Activated CD8-positive, alpha-beta memory T cell treated with anti-CD3 and anti-CD28 coated beads for 4 hours (primary cell): Measurements from ENCODE around the gene GUK1.

ENCODE experiments used
- DNase-seq, 2 donors: peaks; one replicate each; pipeline ENCODE4 v3.0.0-alpha.2; 2020; ENCODE audit warnings: low read depth in 2 of 2

The GUK1 gene

DNA sequence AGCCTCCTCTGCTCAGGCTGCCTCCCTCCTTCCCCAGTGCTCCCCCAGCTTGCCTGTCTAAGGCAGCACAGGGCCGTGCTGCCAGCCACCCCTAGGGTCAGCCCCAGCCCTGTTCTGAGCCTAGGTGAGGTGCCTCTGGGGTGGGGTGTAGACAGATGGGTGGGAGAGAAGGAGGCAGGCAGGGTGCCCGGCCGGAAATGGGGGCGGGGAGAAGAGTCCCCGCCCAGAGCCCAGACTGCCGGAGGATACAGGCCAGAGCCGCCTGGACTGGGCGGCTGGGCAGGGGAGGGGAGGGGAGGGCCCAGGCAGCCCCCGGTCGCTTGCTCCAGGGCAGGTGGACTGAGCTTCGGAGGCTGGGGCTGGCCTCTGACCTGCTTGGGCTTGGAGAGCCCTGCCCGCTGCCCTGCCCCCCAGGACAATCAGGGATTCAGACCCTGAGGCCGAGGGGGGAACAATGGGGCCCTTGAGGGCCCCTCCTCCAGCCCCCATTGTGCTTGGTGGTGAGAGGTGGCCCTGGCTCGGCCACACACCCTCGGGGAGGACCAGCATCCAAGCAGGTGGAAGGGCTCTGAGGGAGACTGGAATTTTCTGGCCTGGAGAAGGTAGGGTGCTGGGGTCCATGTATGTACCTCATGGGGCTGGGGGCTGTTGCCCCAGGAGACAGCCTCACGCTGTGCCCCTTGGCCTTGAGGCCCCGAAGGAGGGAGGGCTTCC, 9.5 kb downstream of the GUK1 start, which contains the start of gene GJC2:
Gene GJC2, plus strand, starts transcription at position 525 of the 714 bp plus-strand sequence. CDS start 7,829 bp downstream, outside the sequence.
- DNase-seq: no peak

DNA sequence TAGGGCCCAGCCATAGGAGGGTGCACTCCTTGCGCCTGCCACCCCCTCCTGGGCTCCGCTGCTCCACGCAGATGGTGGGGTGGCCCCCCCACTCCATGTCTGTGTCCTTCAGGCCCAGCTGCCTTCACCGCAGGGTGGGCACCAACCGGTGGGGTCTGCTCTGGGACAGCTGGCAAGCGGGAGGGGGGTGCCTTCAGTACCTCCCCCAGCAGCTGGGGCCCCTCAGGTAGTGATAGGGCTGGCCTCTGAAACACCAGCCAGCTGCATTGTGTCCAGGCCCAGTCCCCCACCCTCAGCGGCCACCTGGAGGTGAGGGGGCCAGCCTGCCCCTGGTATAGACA, 10.0 kb downstream of the GUK1 start:
- no peak for DNase-seq

DNA sequence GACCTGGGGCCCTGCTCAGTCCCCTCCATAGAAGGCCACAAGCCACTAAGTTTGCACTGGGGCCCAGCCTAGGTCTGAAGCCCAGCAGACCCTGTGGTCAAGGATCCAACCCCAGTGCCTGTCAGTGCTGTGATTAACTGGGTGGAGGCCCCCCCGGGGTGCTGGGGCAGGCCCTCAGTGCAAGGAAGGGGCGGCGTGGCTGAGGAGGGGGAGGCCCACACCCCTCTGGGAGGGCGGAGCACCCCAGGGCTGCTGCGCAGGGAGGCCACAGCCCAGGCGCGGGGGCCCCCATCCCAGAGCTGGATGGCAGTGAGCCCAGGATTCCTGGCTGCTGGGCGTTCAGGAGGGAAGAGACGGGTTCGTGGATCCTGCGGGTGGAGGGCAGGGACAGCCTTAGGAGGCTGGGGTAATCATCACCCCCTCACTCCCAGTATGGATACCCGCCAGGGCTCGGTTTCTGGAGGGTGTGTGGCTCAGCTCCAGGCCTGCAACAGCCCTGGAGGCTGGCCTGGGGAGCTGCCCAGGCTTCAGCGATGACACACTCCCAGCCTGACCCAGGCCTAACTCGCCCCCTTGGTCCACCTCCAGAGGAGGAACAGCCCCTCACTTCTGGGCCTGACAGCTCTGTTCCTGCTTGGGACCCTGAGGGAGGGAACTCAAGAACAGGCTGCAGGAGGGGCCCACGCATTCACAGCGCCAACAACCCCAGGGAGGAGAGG, 10.5 kb downstream of the GUK1 start:
- DNase-seq: no peak

DNA sequence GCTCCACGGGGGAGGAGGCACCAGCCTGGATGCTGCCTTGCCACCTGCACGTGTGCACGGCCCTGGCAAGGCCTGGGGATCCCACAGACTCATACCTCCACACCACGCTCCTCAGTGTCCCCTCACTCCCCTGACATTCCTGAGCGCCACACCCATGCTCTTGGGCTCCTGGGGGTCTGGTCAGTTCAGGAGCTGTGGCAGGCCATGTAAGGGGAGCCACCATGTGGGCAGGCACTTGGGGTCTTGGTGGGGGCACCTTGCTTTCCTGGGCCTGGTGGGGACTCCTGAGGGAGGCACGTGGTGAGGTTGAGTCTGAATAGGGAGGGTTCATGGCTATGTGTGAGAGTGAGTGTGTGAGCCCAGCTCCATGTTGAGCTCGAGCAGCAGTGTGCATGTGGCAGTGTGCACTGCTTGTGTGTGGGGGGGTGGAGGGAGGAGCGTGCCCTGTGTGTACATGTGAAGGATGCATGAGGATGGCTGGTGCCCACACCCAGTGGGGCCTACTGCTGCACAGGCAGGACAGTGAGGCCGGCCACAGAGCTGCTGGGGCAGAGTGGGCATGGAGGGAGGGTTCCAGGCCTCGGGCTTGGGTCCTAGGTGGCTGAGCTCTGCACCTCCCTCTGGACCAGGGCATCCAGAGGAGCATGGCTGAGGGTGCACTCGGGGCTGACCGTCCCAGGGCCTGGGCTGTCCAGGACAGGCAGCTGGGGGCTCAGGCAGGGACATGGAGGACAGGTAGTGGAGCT, 11.3 kb downstream of the GUK1 start:
- no peak for DNase-seq

GRCh38 chr1:228152097-228152917, 12.2 kb downstream of the GUK1 start:
- DNase-seq: no peak

DNA sequence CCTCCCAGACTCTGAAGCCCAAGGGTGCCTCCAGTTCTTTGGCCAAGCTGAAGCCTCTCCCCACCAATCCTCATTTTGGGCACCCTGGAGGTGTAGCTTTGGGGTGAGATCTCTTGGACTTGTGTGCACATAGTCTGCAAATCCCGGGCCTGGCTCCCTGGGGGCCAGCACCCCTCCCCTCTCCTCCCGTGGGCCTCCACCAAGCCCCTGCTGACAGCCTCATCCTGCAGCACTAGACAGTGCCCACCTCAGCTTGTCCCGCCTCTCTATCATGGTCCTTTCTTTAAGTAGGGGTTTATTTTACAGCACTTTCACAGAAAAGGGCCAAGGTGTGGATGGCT, 12.8 kb downstream of the GUK1 start:
- DNase-seq: no peak

DNA sequence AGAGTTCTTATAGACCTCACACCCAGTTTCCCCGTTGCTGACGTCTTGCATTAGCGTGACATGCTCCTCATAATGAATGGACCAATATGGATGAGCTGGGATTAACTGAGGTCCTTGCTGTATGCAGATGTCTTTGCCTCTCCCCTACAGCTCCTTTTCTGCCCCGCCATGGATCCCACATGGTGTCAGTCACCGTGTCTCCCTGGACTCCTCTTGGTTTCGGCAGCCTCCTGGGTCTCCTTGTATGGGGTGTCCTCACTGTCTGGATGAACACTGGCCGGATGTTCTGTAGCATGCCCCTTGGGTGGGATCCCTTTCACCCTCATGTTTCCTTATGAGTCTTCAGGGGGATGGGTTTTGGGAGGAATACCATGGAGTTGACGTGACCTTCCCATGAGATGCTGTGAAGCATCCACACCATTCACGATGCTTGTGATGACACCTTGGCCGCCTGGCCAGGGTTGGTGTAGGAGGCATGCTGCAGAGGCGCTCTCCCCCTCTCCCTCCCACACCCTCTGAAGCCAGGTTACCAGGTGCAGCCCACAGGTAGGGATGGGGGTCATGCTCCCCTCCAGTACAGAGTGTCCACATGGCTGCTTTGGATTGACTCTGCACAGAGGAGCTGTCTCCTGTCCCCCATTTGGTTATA, 14.1 kb downstream of the GUK1 start:
- no peak for DNase-seq

GRCh38 chr1:228154670-228155571, 14.8 kb downstream of the GUK1 start:
- peak in 1 of 2 donors; percentile 27 for DNase-seq

GRCh38 chr1:228155596-228156514, 15.8 kb downstream of the GUK1 start:
- no peak for DNase-seq

- no peak for DNase-seq
These were observed 16.4 kb downstream of the GUK1 start for GRCh38 chr1:228156515-228156881.

- DNase-seq: no peak
These were observed 17.1 kb downstream of the GUK1 start for GRCh38 chr1:228156941-228157728.

GRCh38 chr1:228157729-228158126, 17.6 kb downstream of the GUK1 start:
- DNase-seq: no peak

DNA sequence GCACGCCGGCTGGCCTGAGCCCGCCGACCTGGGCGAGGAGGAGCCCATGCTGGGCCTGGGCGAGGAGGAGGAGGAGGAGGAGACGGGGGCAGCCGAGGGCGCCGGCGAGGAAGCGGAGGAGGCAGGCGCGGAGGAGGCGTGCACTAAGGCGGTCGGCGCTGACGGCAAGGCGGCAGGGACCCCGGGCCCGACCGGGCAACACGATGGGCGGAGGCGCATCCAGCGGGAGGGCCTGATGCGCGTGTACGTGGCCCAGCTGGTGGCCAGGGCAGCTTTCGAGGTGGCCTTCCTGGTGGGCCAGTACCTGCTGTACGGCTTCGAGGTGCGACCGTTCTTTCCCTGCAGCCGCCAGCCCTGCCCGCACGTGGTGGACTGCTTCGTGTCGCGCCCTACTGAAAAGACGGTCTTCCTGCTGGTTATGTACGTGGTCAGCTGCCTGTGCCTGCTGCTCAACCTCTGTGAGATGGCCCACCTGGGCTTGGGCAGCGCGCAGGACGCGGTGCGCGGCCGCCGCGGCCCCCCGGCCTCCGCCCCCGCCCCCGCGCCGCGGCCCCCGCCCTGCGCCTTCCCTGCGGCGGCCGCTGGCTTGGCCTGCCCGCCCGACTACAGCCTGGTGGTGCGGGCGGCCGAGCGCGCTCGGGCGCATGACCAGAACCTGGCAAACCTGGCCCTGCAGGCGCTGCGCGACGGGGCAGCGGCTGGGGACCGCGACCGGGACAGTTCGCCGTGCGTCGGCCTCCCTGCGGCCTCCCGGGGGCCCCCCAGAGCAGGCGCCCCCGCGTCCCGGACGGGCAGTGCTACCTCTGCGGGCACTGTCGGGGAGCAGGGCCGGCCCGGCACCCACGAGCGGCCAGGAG, 18.3 kb downstream of the GUK1 start:
- no peak for DNase-seq

DNA sequence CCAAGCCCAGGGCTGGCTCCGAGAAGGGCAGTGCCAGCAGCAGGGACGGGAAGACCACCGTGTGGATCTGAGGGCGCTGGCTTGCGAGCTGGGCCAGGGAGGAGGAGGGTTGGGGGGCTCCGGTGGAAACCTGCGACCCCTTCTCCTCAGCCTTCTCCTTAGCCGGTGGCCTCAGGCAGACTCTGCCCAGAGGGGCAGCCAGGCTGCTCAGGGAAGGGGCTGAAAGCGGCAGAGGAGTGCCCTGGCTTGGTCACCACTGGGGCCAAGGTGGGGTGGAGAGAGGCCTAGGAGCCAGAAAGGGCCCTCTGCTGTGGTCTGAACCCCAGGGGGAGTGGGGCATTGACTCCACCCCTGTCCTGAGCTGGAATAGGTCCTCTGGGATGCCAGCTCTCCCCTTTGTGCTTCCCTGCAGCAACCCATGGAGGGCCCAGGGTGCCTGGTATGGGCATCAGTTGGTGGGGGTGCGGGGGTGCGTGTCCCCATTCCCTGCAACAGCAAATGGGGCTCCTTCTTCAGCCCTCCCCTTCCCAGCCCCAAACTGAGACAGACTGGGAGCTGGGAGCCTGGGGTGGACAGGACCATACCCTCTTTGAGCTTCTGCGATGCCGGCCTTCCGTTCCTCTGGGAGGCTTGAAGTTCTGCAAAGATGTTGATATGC, 19.1 kb downstream of the GUK1 start:
- no peak for DNase-seq

DNA sequence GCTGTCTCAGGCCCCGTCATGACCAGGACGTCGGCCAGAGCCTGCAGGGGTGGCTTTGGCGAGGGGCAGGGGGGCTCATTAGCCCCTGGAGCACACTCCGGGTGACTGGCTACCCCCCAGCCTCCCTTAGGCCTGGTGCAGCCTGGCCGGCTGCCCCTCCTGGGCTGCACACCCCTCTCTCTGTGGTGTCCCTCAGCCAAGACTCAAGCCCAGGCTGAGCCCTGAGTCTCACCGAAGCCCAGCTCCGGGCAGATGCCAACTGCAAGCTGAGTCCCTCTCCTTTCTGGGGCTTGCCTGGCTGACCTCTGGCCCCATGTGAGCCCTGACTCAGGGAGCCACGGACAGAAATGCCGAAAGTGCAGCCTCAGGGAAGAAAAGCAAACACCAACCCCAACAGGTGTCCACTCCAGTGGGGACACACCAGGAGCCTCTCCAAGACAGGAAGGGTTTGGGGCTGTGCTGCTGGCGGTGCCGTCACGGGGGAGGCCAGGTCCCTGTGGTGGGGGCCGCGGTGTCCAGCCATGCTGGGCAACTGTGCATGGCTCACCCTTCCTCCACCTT, 20.2 kb downstream of the GUK1 start:
- no peak for DNase-seq

- DNase-seq: no peak
These were observed 21.3 kb downstream of the GUK1 start for GRCh38 chr1:228161362-228161761.

DNA sequence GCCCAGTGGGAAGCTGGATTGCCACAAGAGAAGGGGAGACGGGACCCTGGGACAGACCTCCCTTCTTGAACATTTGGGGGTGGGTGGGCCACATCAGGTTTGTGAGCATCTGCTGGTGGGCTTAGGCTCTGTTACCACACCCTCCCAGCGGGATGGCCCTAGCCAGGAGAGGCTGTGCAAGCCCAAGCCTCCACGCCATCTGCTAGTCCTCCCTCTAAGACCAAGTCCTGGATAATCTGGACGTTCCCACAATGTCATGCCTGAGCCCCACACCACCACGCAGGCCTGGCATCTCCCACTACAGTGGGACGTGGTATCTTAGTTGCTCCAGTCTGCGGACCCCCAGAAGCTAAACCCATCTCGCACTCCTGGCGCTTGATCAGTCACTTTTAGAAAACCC, 21.8 kb downstream of the GUK1 start:
- no peak for DNase-seq
